H1 (cell line): Measurements from ENCODE around the gene DIDO1. TPM values are rescaled to one million over a fixed set of nuclear protein-coding genes. Genes with fewer than 3 reads are reported as not detected.

Experiments
- CTCF ChIA-PET: fragments of 300-600 bp; sonication (Branson Sonifier 250); formaldehyde crosslinking; loops from one replicate; lab custom pipeline; 2021; ENCODE audit not compliant: partially characterized antibody; lab: Charles Lee
- POLR2A ChIA-PET: fragments of 300-600 bp; sonication (Branson Sonifier 250); formaldehyde crosslinking; loops from one replicate; lab custom pipeline; 2021; ENCODE audit warnings: inconsistent platforms; ENCODE audit not compliant: partially characterized antibody; lab: Charles Lee
- DNase-seq, 2 experiments: peaks; one replicate each; pipeline versions ENCODE4 v3.0.0 to v3.0.0-alpha.2; 2010 to 2022; ENCODE audit warnings: low spot score in 2 of 2, low read depth in 1 of 2, mixed read lengths in 1 of 2
- FAIRE-seq: peaks from 2 replicates; lab custom pipeline; 2011; peaks lifted over from hg19 to GRCh38; lab: Jason Lieb, UNC
- H2AFZ ChIP-seq: 2 replicates; pipeline ENCODE4 v1.8.1; 2012; ENCODE audit warnings: low read length, inconsistent platforms
- H2AK5ac ChIP-seq: 2 replicates; pipeline ENCODE4 v1.6.1; 2013; ENCODE audit warnings: low read depth, low read length
- H2BK120ac ChIP-seq: replicated peaks from 2 replicates; pipeline ENCODE3; 2013; ENCODE audit warnings: low read depth, low read length, inconsistent platforms
- H2BK12ac ChIP-seq: 2 replicates; pipeline ENCODE4 v1.6.1; 2013; ENCODE audit warnings: low read depth, low read length
- H2BK15ac ChIP-seq: 2 replicates; pipeline ENCODE4 v1.6.1; 2013; ENCODE audit warnings: low read length
- H2BK20ac ChIP-seq: 2 replicates; pipeline ENCODE4 v1.6.1; 2013; ENCODE audit warnings: low read length
- H2BK5ac ChIP-seq: 2 replicates; pipeline ENCODE4 v1.6.1; 2013; ENCODE audit warnings: low read depth, low read length
- H3K14ac ChIP-seq: 2 replicates; pipeline ENCODE4 v1.6.1; 2013; ENCODE audit warnings: inconsistent platforms; ENCODE audit not compliant: insufficient read length
- H3K18ac ChIP-seq: 2 replicates; pipeline ENCODE4 v1.6.1; 2013; ENCODE audit warnings: low read length; ENCODE audit errors: extremely low read depth
- H3K23ac ChIP-seq: 2 replicates; pipeline ENCODE4 v1.6.1; 2013; ENCODE audit warnings: inconsistent platforms; ENCODE audit not compliant: insufficient read length
- H3K23me2 ChIP-seq: 2 replicates; pipeline ENCODE4 v1.6.1; 2013; ENCODE audit warnings: low read depth, low read length
- H3K27ac ChIP-seq: 2 replicates; pipeline ENCODE4 v1.6.1; 2011; ENCODE audit warnings: low read depth, low read length, inconsistent platforms
- H3K27me3 ChIP-seq, 4 experiments: replicated peaks in 1 of 4; 1 replicate in 1 of 4; 2 replicates in 3 of 4; pipeline versions ENCODE4 v1.6.1 to v1.8.1; 2011 to 2013; ENCODE audit warnings: low read length in 3 of 4, mild to moderate bottlenecking in 3 of 4, inconsistent platforms in 2 of 4, mixed read lengths in 2 of 4, moderate library complexity in 1 of 4; ENCODE audit not compliant: control insufficient read depth in 3 of 4, insufficient read depth in 3 of 4; ENCODE audit errors: extremely low read depth in 1 of 4
- H3K36me3 ChIP-seq, 4 experiments: 2 replicates each; pipeline versions ENCODE4 v1.6.1 to v1.8.1; 2011 to 2013; ENCODE audit warnings: mild to moderate bottlenecking in 4 of 4, low read length in 3 of 4, moderate library complexity in 2 of 4, control low read depth in 1 of 4, inconsistent platforms in 1 of 4; ENCODE audit not compliant: insufficient read depth in 4 of 4, control insufficient read depth in 2 of 4
- H3K4ac ChIP-seq: replicated peaks from 2 replicates; pipeline ENCODE3; 2013; ENCODE audit warnings: low read length, low read depth, mixed read lengths, inconsistent platforms; ENCODE audit not compliant: insufficient read length
- H3K4me1 ChIP-seq, 4 experiments: replicated peaks in 1 of 4; 1 replicate in 1 of 4; 2 replicates in 3 of 4; pipeline versions ENCODE4 v1.6.1 to v1.8.1; 2011 to 2013; ENCODE audit warnings: low read length in 3 of 4, inconsistent platforms in 2 of 4, mixed read lengths in 1 of 4; ENCODE audit not compliant: insufficient read depth in 4 of 4, control insufficient read depth in 3 of 4
- H3K4me2 ChIP-seq, 2 experiments: 2 replicates each; pipeline versions ENCODE4 v1.6.1 to v1.8.1; 2011 to 2013; ENCODE audit warnings: low read depth in 2 of 2, low read length in 2 of 2, control low read depth in 1 of 2, inconsistent platforms in 1 of 2, mild to moderate bottlenecking in 1 of 2; ENCODE audit not compliant: insufficient read depth in 1 of 2
- H3K4me3 ChIP-seq, 4 experiments: fragments of 200-600, 300-600 bp in 1 of 4; sonication (generic), shearing (Covaris generic), sonication (Bioruptor Twin) in 1 of 4; 2 replicates each; pipeline versions ENCODE4 v1.5.1 to v1.8.1; 2011 to 2016; ENCODE audit warnings: low read length in 4 of 4, low read depth in 3 of 4, control low read depth in 2 of 4, inconsistent platforms in 2 of 4, mild to moderate bottlenecking in 2 of 4, mixed read lengths in 1 of 4, moderate library complexity in 1 of 4; ENCODE audit not compliant: insufficient read depth in 2 of 4; ENCODE audit errors: extremely low read depth in 1 of 4
- H3K56ac ChIP-seq: replicated peaks from 2 replicates; pipeline ENCODE3; 2013; ENCODE audit warnings: low read depth, mild to moderate bottlenecking, mixed read lengths, low read length, inconsistent platforms; ENCODE audit not compliant: insufficient read length
- H3K79me1 ChIP-seq: 2 replicates; pipeline ENCODE4 v1.6.1; 2013; ENCODE audit warnings: low read depth, low read length, control low read depth
- H3K79me2 ChIP-seq, 2 experiments: 2 replicates each; pipeline versions ENCODE4 v1.6.1 to v1.8.1; 2012 to 2013; ENCODE audit warnings: low read length in 2 of 2, mild to moderate bottlenecking in 2 of 2, inconsistent platforms in 1 of 2; ENCODE audit not compliant: insufficient read depth in 2 of 2, control insufficient read depth in 1 of 2
- H3K9ac ChIP-seq, 4 experiments: replicated peaks in 1 of 4; 1 replicate in 1 of 4; 2 replicates in 3 of 4; pipeline versions ENCODE4 v1.6.1 to v1.8.1; 2011 to 2013; ENCODE audit warnings: low read depth in 3 of 4, low read length in 3 of 4, control low read depth in 2 of 4, mild to moderate bottlenecking in 2 of 4, moderate library complexity in 2 of 4, inconsistent platforms in 1 of 4; ENCODE audit errors: extremely low read depth in 1 of 4
- H3K9me3 ChIP-seq, 2 experiments: 2 replicates each; pipeline versions ENCODE4 v1.6.1 to v1.8.1; 2012 to 2013; ENCODE audit warnings: mild to moderate bottlenecking in 2 of 2, moderate library complexity in 2 of 2, control low read depth in 1 of 2, inconsistent platforms in 1 of 2, low read depth in 1 of 2, low read length in 1 of 2, mixed read lengths in 1 of 2; ENCODE audit not compliant: insufficient read depth in 2 of 2
- H4K20me1 ChIP-seq, 2 experiments: replicated peaks in 1 of 2; 2 replicates each; pipeline versions ENCODE3 to v1.8.1; 2011 to 2013; ENCODE audit warnings: inconsistent platforms in 2 of 2, low read length in 2 of 2, mild to moderate bottlenecking in 1 of 2; ENCODE audit not compliant: insufficient read depth in 2 of 2, control insufficient read depth in 1 of 2
- H4K5ac ChIP-seq: 2 replicates; pipeline ENCODE4 v1.6.1; 2013; ENCODE audit warnings: low read length, low read depth, mixed read lengths, inconsistent platforms; ENCODE audit not compliant: insufficient read length
- H4K8ac ChIP-seq: 2 replicates; pipeline ENCODE4 v1.8.0; 2013; ENCODE audit warnings: mild to moderate bottlenecking, moderate library complexity, low read length, inconsistent platforms; ENCODE audit not compliant: insufficient read depth; ENCODE audit errors: extremely low read depth
- H4K91ac ChIP-seq: replicated peaks from 2 replicates; pipeline ENCODE3; 2013; ENCODE audit warnings: low read length, mixed read lengths, inconsistent platforms; ENCODE audit not compliant: insufficient read length
- HDAC2 ChIP-seq, 2 experiments: fragments of 300-600 bp in 1 of 2; sonication (generic) in 1 of 2; IDR thresholded peaks; 2 replicates each; pipeline ENCODE4 v1.6.1; 2011 to 2012; ENCODE audit warnings: low read depth in 2 of 2, low read length in 2 of 2, mild to moderate bottlenecking in 2 of 2, moderate library complexity in 2 of 2, borderline replicate concordance in 1 of 2, inconsistent platforms in 1 of 2
- WGBS, 2 experiments: shearing (Covaris generic) in 1 of 2; methylation state at CpG; one replicate each; pipeline versions ENCODE4 v1.1.6 to v1.1.7; 2013 to 2015; ENCODE audit warnings: low lambda C conversion rate in 2 of 2, mixed read lengths in 2 of 2, inconsistent platforms in 1 of 2, low coverage in 1 of 2, missing lambda C conversion rate in 1 of 2; ENCODE audit not compliant: insufficient replicate concordance in 2 of 2, insufficient coverage in 1 of 2, insufficient read length in 1 of 2; ENCODE audit errors: extremely low coverage in 1 of 2, missing lambda C conversion rate in 1 of 2; 5-methylcytosine and 5-hydroxymethylcytosine counted together
- polyA plus RNA-seq, 7 experiments: library from polyadenylated mRNA; depleted of rRNA in 3 of 7; stranded (reverse) in 5 of 7; unstranded in 2 of 7; fragments of >200 nt in 5 of 7; fragments of 200-250 nt in 2 of 7; gene quantifications; 1 replicate in 5 of 7; 2 replicates in 1 of 7; 4 replicates in 1 of 7; pipeline versions ENCODE4 v1.2.1 to v1.2.3, GENCODE V29; 2011 to 2013; ENCODE audit warnings: missing spikeins in 2 of 7, mixed read lengths in 2 of 7
- total RNA-seq: library from RNA; stranded (reverse); fragmentation: NEBNext Ultra II Directional; extraction: Animal tissue kit (Norgen Biotek cat#: 25700); gene quantifications from 2 replicates; pipeline ENCODE4 v1.2.1, GENCODE V29; 2021
- TF ChIP-seq, protein P1 (sequence below), 3 experiments: IDR thresholded peaks; 1 replicate in 2 of 3; 2 replicates in 1 of 3; pipeline versions ENCODE4 v1.5.1 to v1.6.1; 2011; ENCODE audit warnings: low read length in 3 of 3, mild to moderate bottlenecking in 3 of 3, inconsistent platforms in 2 of 3, low read depth in 1 of 3, moderate library complexity in 1 of 3; ENCODE audit not compliant: insufficient read depth in 1 of 3; ENCODE audit errors: control extremely low read depth in 1 of 3

The DIDO1 gene
- total and polyA plus RNA-seq, 2 of the 8 experiments (the other 6 are each of a cell fraction or from before 2014, with no cell fraction given): 53.6 to 82.8 TPM

DNA sequence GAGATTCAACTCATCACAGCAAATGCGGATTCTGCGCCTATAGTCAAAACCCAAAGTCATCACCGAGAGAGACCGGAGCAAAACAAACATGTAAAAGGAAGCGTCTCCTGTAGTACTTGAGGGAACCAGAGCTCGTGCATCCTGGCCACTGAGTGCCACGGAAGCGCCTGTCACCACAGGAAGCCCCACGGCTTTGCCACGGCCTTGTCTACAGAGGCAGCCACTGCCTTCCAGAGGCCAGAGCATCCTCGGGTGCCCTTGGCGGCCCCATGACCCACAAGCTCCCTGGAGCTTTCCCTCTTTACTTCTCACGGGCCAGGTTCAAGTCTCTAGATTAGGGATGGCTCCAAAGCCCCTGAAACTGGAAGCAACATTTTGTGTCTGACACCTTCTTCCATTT is 72.2 kb downstream of the DIDO1 start:
- peaks cover 5 to 29% (median 19%) of the 10 kb centered on the region in 4 experiments; a peak in 7 of 8 replicates for H3K36me3 ChIP-seq
- no peaks in the 10 kb centered on the region for H3K4me1 ChIP-seq
- H2AFZ ChIP-seq: no peak overlapping the region
- H3K18ac ChIP-seq: no peak overlapping the region
- no peak overlapping the region for H2BK15ac ChIP-seq
- H2BK20ac ChIP-seq: no peak overlapping the region
- ChIA-PET POLR2A (no interaction called here), CTCF (interaction anchor here (0.8 to 1.9 kb wide), 5 partner anchors 8 to 31 kb away, joined by 3 to 6 read pairs (median 4); no protein-coding TSS in a partner anchor)
- H4K8ac ChIP-seq: no peak overlapping the region
- H4K20me1 ChIP-seq: peaks cover 5 to 13% of the 10 kb centered on the region in 2 experiments
- H3K79me1 ChIP-seq: peaks cover 4% of the 10 kb centered on the region; the same call in 1 of the 2 replicates
- no peak overlapping the region for H3K4me3 ChIP-seq
- no peaks in the 10 kb centered on the region for H3K9me3 ChIP-seq
- no peak overlapping the region for H4K91ac ChIP-seq
- no peak overlapping the region for H3K4ac ChIP-seq
- no peak overlapping the region for H2BK12ac ChIP-seq
- no peaks in the 10 kb centered on the region for H3K23me2 ChIP-seq
- H3K27ac ChIP-seq: no peak overlapping the region
- no peak overlapping the region for H4K5ac ChIP-seq
- H3K56ac ChIP-seq: no peak overlapping the region
- DNase-seq (no peak), FAIRE-seq (no peak)
- H2BK5ac ChIP-seq: no peak overlapping the region
- H3K79me2 ChIP-seq: peaks cover 0 to 8% of the 10 kb centered on the region in 2 experiments; a peak in 2 of 4 replicates
- no peak overlapping the region for H3K4me2 ChIP-seq
- H3K23ac ChIP-seq: no peak overlapping the region
- 92% methylated on average over 13 of the region's 13 CpGs; no CpG with 5 or more reads in 1 of the 2 experiments for WGBS, 2 experiments
- H3K14ac ChIP-seq: no peak overlapping the region
- no peak overlapping the region for H3K9ac ChIP-seq
- no peaks in the 10 kb centered on the region for H3K27me3 ChIP-seq
- no peak overlapping the region for H2AK5ac ChIP-seq
- TF ChIP-seq, protein P1, sequence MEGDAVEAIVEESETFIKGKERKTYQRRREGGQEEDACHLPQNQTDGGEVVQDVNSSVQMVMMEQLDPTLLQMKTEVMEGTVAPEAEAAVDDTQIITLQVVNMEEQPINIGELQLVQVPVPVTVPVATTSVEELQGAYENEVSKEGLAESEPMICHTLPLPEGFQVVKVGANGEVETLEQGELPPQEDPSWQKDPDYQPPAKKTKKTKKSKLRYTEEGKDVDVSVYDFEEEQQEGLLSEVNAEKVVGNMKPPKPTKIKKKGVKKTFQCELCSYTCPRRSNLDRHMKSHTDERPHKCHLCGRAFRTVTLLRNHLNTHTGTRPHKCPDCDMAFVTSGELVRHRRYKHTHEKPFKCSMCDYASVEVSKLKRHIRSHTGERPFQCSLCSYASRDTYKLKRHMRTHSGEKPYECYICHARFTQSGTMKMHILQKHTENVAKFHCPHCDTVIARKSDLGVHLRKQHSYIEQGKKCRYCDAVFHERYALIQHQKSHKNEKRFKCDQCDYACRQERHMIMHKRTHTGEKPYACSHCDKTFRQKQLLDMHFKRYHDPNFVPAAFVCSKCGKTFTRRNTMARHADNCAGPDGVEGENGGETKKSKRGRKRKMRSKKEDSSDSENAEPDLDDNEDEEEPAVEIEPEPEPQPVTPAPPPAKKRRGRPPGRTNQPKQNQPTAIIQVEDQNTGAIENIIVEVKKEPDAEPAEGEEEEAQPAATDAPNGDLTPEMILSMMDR (IDR thresholded peaks at IDR 0.05; ENCODE audit: control extremely low read depth in 1 of 3, insufficient read depth in 1 of 3, low read depth in 1 of 3, low read length in 3 of 3): no peak
- TF ChIP-seq HDAC2 (IDR thresholded peaks at IDR 0.05; ENCODE audit: borderline replicate concordance in 1 of 2, low read depth in 2 of 2, low read length in 2 of 2): no peak
- H2BK120ac ChIP-seq: no peak overlapping the region
